Measurements from ENCODE around the gene ZSWIM6.

ZSWIM6 gene

DNA sequence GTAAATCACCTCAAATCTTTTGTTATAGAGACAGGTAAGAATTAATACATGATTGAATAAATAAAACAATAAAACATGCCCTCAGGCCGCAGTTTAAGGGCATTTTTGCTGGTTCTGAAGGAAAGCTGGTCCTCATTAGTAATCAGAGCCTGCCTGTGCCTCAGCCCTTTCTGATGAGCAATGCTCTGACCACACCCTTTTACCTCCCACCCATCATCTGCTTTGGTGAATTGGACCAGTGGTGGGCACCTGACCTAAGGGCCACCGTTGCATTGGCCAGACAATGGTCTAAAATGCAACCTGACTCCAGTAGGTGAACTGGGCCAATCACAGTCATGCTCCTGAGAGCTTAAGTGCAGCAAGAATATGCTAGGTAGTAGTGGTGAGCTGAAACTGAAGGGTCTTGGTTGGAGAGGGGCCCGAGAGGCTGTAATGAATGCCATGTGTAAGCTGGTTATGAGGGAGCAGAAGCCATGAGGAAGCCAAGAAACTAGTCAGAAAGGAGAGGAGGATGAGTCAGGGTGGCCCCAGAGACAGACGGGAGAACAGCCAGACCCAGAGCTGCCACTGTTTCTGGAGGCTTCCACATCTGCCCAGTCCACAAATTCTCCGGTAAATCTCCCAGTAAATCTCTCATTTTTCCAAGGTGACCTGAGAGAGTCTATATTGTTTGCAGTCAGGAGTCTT is 45.5 kb upstream of the ZSWIM6 start:
- TF ChIP-seq EZH2phosphoT487 (conservative IDR thresholded peaks at IDR 0.05; ENCODE audit: low read length), result no peak
- TF ChIP-seq, protein P1, sequence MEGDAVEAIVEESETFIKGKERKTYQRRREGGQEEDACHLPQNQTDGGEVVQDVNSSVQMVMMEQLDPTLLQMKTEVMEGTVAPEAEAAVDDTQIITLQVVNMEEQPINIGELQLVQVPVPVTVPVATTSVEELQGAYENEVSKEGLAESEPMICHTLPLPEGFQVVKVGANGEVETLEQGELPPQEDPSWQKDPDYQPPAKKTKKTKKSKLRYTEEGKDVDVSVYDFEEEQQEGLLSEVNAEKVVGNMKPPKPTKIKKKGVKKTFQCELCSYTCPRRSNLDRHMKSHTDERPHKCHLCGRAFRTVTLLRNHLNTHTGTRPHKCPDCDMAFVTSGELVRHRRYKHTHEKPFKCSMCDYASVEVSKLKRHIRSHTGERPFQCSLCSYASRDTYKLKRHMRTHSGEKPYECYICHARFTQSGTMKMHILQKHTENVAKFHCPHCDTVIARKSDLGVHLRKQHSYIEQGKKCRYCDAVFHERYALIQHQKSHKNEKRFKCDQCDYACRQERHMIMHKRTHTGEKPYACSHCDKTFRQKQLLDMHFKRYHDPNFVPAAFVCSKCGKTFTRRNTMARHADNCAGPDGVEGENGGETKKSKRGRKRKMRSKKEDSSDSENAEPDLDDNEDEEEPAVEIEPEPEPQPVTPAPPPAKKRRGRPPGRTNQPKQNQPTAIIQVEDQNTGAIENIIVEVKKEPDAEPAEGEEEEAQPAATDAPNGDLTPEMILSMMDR (IDR thresholded peaks at IDR 0.05; ENCODE audit: insufficient read depth, low read length, poor library complexity, severe bottlenecking), result no peak
- Histone ChIP-seq H3K9ac (ENCODE audit: low read length) (no peak overlapping the region), H4K20me1 (ENCODE audit: low read depth, low read length) (no peaks in the 10 kb centered on the region), H3K4me2 (ENCODE audit: low read depth, low read length, poor library complexity, severe bottlenecking) (no peak overlapping the region), H3K9me2 (replicated peaks; ENCODE audit: insufficient read depth, low read length) (no peaks in the 10 kb centered on the region), H3K27me3 (ENCODE audit: low read length) (no peaks in the 10 kb centered on the region), H2AFZ (ENCODE audit: low read depth, low read length, severe bottlenecking) (no peak overlapping the region), H3K9me3 (ENCODE audit: insufficient read depth, low read length) (no peaks in the 10 kb centered on the region), H3K27ac (ENCODE audit: low read depth, low read length) (no peak overlapping the region), H3K79me2 (ENCODE audit: insufficient read depth, low read length) (no peaks in the 10 kb centered on the region), H3F3A (ENCODE audit: insufficient read depth) (no peaks in the 10 kb centered on the region; the same call in 1 of the 2 replicates), H3K4me3 (ENCODE audit: insufficient read depth, low read length, poor library complexity, severe bottlenecking) (no peak overlapping the region), H3K36me3 (ENCODE audit: low read length) (no peaks in the 10 kb centered on the region)

DNA sequence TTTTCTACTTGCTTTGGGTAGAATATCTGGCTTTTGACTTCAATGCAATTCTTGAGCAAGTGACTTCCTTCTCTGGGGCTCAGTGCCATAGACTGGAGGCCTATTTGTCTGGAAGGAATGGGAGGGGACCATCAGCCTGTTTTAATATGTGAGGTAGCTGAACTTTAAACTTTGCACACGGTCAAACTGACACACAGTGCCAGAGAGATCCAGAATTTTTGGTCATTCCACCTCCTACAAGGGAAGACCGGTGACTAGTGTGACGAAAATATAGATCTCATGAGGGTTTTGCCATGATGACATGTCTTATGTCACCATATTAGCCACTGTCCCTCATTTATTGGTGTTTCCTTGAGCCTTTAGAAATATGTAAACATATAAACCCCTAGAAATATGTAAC is 44.6 kb upstream of the ZSWIM6 start:
- H3K36me3 ChIP-seq (ENCODE audit: low read length), result no peaks in the 10 kb centered on the region
- H3K9me2 ChIP-seq (replicated peaks; ENCODE audit: insufficient read depth, low read length), result no peaks in the 10 kb centered on the region
- H3K79me2 ChIP-seq (ENCODE audit: insufficient read depth, low read length), result no peaks in the 10 kb centered on the region
- TF ChIP-seq, protein P1 (IDR thresholded peaks at IDR 0.05; ENCODE audit: insufficient read depth, low read length, poor library complexity, severe bottlenecking), result no peak
- TF ChIP-seq EZH2phosphoT487 (conservative IDR thresholded peaks at IDR 0.05; ENCODE audit: low read length), result no peak
- H4K20me1 ChIP-seq (ENCODE audit: low read depth, low read length), result no peaks in the 10 kb centered on the region
- no peak overlapping the region for H2AFZ ChIP-seq (ENCODE audit: low read depth, low read length, severe bottlenecking)
- H3K4me3 ChIP-seq (ENCODE audit: insufficient read depth, low read length, poor library complexity, severe bottlenecking), result no peak overlapping the region
- no peaks in the 10 kb centered on the region for H3K9me3 ChIP-seq (ENCODE audit: insufficient read depth, low read length)
- H3K9ac ChIP-seq (ENCODE audit: low read length), result no peak overlapping the region
- H3K27me3 ChIP-seq (ENCODE audit: low read length), result no peaks in the 10 kb centered on the region
- no peak overlapping the region for H3K27ac ChIP-seq (ENCODE audit: low read depth, low read length)
- H3F3A ChIP-seq (ENCODE audit: insufficient read depth), result no peaks in the 10 kb centered on the region
- no peak overlapping the region for H3K4me2 ChIP-seq (ENCODE audit: low read depth, low read length, poor library complexity, severe bottlenecking)

DNA sequence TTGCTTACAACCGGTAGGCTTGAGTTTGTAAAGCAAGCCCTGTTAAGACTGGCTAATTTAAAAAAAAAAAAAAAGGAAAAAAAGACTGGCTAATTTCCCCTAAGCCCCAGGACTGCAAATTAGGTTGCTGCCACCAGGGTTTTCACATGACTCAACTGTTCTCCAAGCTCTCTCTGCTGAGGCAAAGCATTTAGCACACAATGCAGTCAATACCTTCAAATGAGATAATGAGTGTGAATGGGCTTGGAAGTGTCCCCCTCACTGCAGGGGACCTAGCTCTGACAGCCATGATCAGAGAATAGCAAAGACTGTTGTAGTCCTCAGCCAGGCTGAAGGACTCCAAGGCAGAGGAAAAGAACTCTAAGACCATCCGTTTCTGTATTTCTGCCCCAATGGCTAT is 42.8 kb upstream of the ZSWIM6 start:
- H3K27me3 ChIP-seq (ENCODE audit: low read length), result no peaks in the 10 kb centered on the region
- H3K36me3 ChIP-seq (ENCODE audit: low read length), result no peaks in the 10 kb centered on the region
- TF ChIP-seq EZH2phosphoT487 (conservative IDR thresholded peaks at IDR 0.05; ENCODE audit: low read length), result no peak
- TF ChIP-seq, protein P1 (IDR thresholded peaks at IDR 0.05; ENCODE audit: insufficient read depth, low read length, poor library complexity, severe bottlenecking), result no peak
- no peaks in the 10 kb centered on the region for H4K20me1 ChIP-seq (ENCODE audit: low read depth, low read length)
- H3K79me2 ChIP-seq (ENCODE audit: insufficient read depth, low read length), result no peaks in the 10 kb centered on the region
- no peak overlapping the region for H3K4me2 ChIP-seq (ENCODE audit: low read depth, low read length, poor library complexity, severe bottlenecking)
- no peak overlapping the region for H3K9ac ChIP-seq (ENCODE audit: low read length)
- no peaks in the 10 kb centered on the region for H3K9me3 ChIP-seq (ENCODE audit: insufficient read depth, low read length)
- no peak overlapping the region for H2AFZ ChIP-seq (ENCODE audit: low read depth, low read length, severe bottlenecking)
- H3K4me3 ChIP-seq (ENCODE audit: insufficient read depth, low read length, poor library complexity, severe bottlenecking), result no peak overlapping the region
- no peaks in the 10 kb centered on the region for H3K9me2 ChIP-seq (replicated peaks; ENCODE audit: insufficient read depth, low read length)
- no peak overlapping the region for H3K27ac ChIP-seq (ENCODE audit: low read depth, low read length)
- no peaks in the 10 kb centered on the region for H3F3A ChIP-seq (ENCODE audit: insufficient read depth)
